HepG2 (cell line): ENCODE measurements around the gene PNKD. TPM values are rescaled to one million over a fixed set of nuclear protein-coding genes. Genes with fewer than 3 reads are reported as not detected.

Source experiments
- CREM ChIP-seq, 2 experiments: sonication (generic) in 1 of 2; formaldehyde crosslinking in 1 of 2; IDR thresholded peaks; 2 replicates each; pipeline versions ENCODE4 v1.4.0 to v1.6.1; 2016 to 2020; ENCODE audit warnings: antibody characterized with exemption in 1 of 2, mild to moderate bottlenecking in 1 of 2, missing genetic modification reagents in 1 of 2
- GPN1 ChIP-seq: sonication (generic); formaldehyde crosslinking; IDR thresholded peaks from 2 replicates; pipeline ENCODE4 v1.5.1; 2020; ENCODE audit warnings: missing genetic modification reagents, borderline replicate concordance
- HNF4A ChIP-seq: sonication (generic); formaldehyde crosslinking; IDR thresholded peaks from 2 replicates; pipeline ENCODE4 v1.4.0; 2020; ENCODE audit warnings: missing genetic modification reagents
- ISX ChIP-seq: sonication (generic); formaldehyde crosslinking; conservative IDR thresholded peaks from 2 replicates; pipeline ENCODE4 v1.5.0; 2020; ENCODE audit warnings: missing genetic modification reagents
- NONO ChIP-seq, 2 experiments: fragments of 450-650 bp in 1 of 2; sonication (generic) in 1 of 2; formaldehyde crosslinking in 1 of 2; IDR thresholded peaks in 1 of 2; conservative IDR thresholded peaks in 1 of 2; 2 replicates each; pipeline versions ENCODE4 v1.6.1 to v1.8.0; 2017 to 2022; ENCODE audit warnings: mild to moderate bottlenecking in 1 of 2, missing genetic modification reagents in 1 of 2, moderate library complexity in 1 of 2
- SRF ChIP-seq: IDR thresholded peaks from 2 replicates; pipeline ENCODE4 v1.6.1; 2011; ENCODE audit warnings: mild to moderate bottlenecking, low read depth, low read length, moderate library complexity
- TCF7L2 ChIP-seq: IDR thresholded peaks from 2 replicates; pipeline ENCODE4 v1.6.1; 2011; ENCODE audit warnings: mild to moderate bottlenecking, low read depth, low read length, moderate library complexity
- TSC22D2 ChIP-seq: sonication (generic); formaldehyde crosslinking; IDR thresholded peaks from 2 replicates; pipeline ENCODE4 v1.5.1; 2020; ENCODE audit warnings: missing genetic modification reagents, mild to moderate bottlenecking, borderline replicate concordance
- ZNF3 ChIP-seq: IDR thresholded peaks from 2 replicates; pipeline ENCODE4 v1.7.0; 2017; ENCODE audit warnings: inconsistent platforms
- polyA plus RNA-seq, 8 experiments: library from polyadenylated mRNA; depleted of rRNA in 3 of 8; stranded (reverse) in 7 of 8; unstranded in 1 of 8; fragments of >200 nt; fragmentation: Illumina TruSeq in 4 of 8; extraction: Trizol in 4 of 8; gene quantifications; 2 replicates each; pipeline versions ENCODE4 v1.2.1 to v1.2.3, GENCODE V29; 2011 to 2016; ENCODE audit warnings: low read depth in 4 of 8, missing spikeins in 1 of 8, mixed read lengths in 1 of 8; ENCODE audit not compliant: insufficient read depth in 1 of 8
- total RNA-seq, 5 experiments: library from RNA; depleted of rRNA; stranded (reverse); fragments of >200 nt; fragmentation: Illumina TruSeq; extraction: Trizol; gene quantifications; 2 replicates each; pipeline ENCODE4 v1.2.3, GENCODE V29; 2016; ENCODE audit warnings: low read depth in 1 of 5
- TF ChIP-seq, protein P1 (sequence below): sonication (generic); formaldehyde crosslinking; IDR thresholded peaks from 2 replicates; pipeline ENCODE4 v1.4.0; 2020; ENCODE audit warnings: mild to moderate bottlenecking, missing genetic modification reagents
- TF ChIP-seq, protein P2 (sequence below): sonication (generic); formaldehyde crosslinking; IDR thresholded peaks from 2 replicates; pipeline ENCODE4 v1.5.1; 2020; ENCODE audit warnings: mild to moderate bottlenecking, missing genetic modification reagents, borderline replicate concordance

The PNKD gene
- total and polyA plus RNA-seq, 2 of the 13 experiments (the other 11 are each of a cell fraction or from before 2014, with no cell fraction given), result 55.9 to 80.4 TPM

DNA sequence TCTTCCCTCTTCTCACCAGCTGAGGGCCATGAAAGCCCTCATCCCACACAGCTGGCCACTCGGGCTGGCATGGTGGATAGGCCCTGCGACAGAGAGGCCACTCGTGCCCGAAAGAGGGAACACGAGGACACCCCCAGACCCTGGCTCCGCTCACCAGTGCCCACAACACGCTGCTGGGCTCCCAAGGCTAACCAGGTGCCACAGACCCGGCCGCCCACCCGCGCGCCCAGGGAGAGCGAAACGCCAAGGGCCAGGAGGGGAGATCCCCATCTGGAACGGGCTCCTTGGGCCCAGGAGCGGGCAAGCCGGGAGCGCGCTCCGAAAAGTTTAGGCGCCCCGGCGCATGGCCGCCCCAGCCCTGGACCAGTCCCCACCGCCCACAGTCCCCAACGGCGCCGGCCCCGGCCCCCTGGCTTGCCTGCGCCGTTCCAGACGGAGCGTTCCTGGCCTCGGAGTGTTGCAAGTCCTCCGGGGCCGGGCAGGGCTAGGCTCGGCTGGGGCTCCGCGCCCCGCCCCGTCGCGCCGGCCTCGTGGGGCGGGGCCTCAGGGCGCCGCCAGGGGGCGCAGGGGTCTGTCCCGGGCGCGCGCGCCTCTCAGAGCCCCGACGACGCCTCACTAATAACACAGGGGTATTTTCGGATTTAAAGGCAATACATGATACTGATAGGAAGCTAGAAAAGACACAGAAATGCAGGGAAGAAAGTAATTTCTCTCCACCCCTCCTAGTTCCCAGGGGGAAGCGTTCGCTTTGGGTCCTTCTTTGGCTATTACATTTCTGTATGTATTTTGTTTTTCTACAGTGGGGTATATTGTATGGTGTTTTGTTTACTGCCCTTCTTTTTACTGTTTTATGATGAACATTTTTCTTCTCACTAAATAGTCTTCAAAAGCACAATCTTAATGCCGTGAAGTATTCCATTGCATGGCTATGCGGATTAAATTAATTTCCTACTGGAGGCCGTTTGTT is 22.0 kb downstream of the PNKD start, which contains the start of gene TMBIM1 (continued):
- TF ChIP-seq, protein P1, sequence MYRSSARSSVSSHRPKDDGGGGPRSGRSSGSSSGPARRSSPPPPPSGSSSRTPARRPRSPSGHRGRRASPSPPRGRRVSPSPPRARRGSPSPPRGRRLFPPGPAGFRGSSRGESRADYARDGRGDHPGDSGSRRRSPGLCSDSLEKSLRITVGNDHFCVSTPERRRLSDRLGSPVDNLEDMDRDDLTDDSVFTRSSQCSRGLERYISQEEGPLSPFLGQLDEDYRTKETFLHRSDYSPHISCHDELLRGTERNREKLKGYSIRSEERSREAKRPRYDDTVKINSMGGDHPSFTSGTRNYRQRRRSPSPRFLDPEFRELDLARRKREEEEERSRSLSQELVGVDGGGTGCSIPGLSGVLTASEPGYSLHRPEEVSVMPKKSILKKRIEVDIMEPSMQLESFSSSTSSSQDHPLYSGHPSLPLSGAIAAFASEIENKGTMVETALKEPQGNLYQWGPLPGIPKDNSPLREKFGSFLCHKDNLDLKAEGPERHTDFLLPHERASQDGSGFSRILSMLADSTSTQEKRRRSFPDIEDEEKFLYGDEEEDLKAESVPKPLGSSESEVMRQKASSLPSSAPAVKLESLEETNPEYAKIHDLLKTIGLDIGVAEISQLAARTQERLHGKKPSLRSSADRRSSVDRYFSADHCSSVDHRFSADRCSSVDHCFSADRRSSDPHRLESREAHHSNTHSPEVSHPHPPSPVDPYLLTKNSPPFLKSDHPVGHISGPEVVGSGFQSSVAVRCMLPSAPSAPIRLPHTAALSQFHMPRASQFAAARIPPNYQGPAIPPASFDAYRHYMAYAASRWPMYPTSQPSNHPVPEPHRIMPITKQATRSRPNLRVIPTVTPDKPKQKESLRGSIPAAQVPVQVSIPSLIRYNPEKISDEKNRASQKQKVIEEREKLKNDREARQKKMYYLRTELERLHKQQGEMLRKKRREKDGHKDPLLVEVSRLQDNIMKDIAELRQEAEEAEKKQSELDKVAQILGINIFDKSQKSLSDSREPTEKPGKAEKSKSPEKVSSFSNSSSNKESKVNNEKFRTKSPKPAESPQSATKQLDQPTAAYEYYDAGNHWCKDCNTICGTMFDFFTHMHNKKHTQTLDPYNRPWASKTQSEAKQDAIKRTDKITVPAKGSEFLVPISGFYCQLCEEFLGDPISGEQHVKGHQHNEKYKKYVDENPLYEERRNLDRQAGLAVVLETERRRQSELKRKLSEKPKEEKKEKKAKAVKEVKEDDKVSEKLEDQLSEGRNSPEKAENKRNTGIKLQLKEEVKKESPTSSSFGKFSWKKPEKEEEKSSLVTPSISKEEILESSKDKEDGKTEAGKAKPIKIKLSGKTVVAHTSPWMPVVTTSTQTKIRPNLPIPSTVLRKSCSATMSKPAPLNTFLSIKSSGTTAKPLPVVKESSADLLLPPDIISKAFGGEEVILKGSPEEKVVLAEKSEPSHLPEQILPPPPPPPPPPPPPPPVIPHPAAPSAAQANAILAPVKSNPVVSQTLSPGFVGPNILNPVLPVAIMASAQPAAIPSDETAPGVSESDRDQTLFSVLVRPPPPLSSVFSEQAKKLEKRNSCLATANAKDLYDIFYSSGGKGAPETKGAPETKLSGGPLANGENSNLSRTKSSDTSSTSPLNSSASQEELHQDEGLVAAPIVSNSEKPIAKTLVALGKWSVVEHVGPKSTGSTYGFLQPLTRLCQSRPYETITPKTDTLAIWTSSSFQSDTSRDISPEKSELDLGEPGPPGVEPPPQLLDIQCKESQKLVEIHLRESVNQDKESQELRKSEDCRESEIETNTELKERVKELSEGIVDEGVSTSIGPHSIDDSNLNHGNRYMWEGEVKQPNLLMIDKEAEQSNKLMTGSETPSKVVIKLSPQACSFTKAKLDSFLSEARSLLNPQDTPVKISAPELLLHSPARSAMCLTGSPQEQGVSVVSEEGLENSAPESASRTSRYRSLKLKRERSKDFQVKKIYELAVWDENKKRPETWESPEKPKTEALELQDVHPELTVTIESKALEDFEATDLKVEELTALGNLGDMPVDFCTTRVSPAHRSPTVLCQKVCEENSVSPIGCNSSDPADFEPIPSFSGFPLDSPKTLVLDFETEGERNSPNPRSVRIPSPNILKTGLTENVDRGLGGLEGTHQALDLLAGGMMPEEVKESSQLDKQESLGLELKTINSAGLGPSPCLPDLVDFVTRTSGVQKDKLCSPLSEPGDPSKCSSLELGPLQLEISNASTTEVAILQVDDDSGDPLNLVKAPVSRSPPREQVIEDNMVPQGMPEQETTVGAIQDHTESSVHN, result no peak; the same call in 1 of the 2 replicates
- TF ChIP-seq HNF4A (CRISPR knock-in tag), result peak; percentile 19; the same call in 1 of the 2 replicates
- 0 out of 2 replicates have a peak, but pooled peaks have one; percentile 67 for TF ChIP-seq TSC22D2 (CRISPR knock-in tag)
- TF ChIP-seq, protein P2, sequence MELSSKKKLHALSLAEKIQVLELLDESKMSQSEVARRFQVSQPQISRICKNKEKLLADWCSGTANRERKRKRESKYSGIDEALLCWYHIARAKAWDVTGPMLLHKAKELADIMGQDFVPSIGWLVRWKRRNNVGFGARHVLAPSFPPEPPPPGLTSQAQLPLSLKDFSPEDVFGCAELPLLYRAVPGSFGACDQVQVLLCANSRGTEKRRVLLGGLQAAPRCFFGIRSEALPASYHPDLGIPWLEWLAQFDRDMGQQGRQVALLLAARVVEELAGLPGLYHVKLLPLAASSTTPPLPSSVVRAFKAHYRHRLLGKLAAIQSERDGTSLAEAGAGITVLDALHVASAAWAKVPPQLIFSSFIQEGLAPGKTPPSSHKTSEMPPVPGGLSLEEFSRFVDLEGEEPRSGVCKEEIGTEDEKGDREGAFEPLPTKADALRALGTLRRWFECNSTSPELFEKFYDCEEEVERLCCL (CRISPR knock-in tag), result no peak
- no peak for TF ChIP-seq NONO (IDR thresholded peaks at IDR 0.05)
- TF ChIP-seq NONO (CRISPR knock-in tag; conservative IDR thresholded peaks at IDR 0.05), result no peak; the same call in none of the 2 replicates
- TF ChIP-seq GPN1 (CRISPR knock-in tag), result no peak
- TF ChIP-seq ZNF3, result no peak
- no peak for TF ChIP-seq CREM (IDR thresholded peaks at IDR 0.05)
- no peak for TF ChIP-seq CREM (CRISPR knock-in tag; IDR thresholded peaks at IDR 0.05)
- TF ChIP-seq SRF, result no peak
- TF ChIP-seq ISX (CRISPR knock-in tag), result peak; percentile 76; the same call in 1 of the 2 replicates
- no peak for TF ChIP-seq TCF7L2
